Breast epithelium (tissue), 3 donors: Measurements from ENCODE around the gene TRA2B.

Experiments
- CTCF ChIP-seq, 3 donors: fragments of 450-650 bp; IDR thresholded peaks; one replicate each; pipeline ENCODE4 v1.5.1; 2016 to 2017; ENCODE audit warnings: antibody characterized with exemption in 3 of 3, mild to moderate bottlenecking in 3 of 3, moderate library complexity in 3 of 3
- POLR2A ChIP-seq: fragments of 450-650 bp; IDR thresholded peaks from one replicate; pipeline ENCODE4 v1.6.1; 2016; ENCODE audit warnings: antibody characterized with exemption, mild to moderate bottlenecking, moderate library complexity
- POLR2AphosphoS5 ChIP-seq, 3 donors: sonication (generic); formaldehyde crosslinking; IDR thresholded peaks; one replicate each; pipeline ENCODE4 v1.6.1; 2017; ENCODE audit warnings: antibody characterized with exemption in 3 of 3

DNA sequence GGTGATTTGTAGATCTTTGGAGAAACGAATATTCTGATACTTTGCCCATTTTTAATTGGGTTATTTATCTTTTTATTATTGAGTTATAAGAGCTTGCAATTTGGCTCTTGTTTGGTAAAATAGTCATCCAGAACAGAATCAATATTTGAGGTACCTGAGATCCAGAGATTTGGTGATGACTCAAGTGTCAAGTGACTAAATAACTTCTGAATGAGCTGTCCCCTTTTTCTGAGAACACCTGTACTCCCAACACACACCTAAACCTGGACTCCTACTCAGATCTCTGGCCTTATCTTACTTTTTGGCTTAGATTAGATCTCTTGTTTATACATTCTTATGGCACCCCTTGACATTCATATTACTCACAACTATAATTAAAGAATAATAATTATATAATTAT is 3.1 kb upstream of the TRA2B start:
- no peak for TF ChIP-seq CTCF (IDR thresholded peaks at IDR 0.05)
- no peak for TF ChIP-seq POLR2AphosphoS5 (IDR thresholded peaks at IDR 0.05)
- TF ChIP-seq POLR2A: no peak
